HG03442 (cell line): ENCODE data around the gene PDE4B.
A peak's percentile ranks its signal among the peaks of the same experiment; 100 is the strongest.

Experiments used
- ATAC-seq: cut with Tn5 transposase; IDR thresholded peaks from one replicate; pipeline ENCODE4 v1.9.1; 2021; ENCODE audit warnings: mild to moderate bottlenecking, moderate library complexity; ENCODE audit not compliant: unreplicated experiment

Gene PDE4B

DNA sequence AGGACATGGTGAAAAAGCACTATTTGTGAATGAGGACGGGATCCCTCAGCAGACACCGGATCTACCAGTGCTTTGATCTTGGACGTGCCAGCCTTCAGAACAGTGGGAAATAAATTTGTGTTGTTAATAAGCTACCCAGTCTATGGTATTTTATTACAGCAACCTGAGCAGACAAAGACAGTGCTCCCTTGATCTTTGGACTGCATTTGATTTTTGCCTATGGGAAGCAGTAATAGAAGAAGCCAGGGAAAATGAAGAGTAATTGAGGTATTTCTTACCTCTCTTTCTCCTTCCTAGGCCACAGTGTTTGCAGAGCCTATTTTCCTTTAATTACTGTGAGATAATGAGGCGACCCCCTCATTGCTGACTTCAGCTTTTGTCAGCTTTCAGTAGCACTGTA lies 87.9 kb downstream of the PDE4B start:
- ATAC-seq = no peak

DNA sequence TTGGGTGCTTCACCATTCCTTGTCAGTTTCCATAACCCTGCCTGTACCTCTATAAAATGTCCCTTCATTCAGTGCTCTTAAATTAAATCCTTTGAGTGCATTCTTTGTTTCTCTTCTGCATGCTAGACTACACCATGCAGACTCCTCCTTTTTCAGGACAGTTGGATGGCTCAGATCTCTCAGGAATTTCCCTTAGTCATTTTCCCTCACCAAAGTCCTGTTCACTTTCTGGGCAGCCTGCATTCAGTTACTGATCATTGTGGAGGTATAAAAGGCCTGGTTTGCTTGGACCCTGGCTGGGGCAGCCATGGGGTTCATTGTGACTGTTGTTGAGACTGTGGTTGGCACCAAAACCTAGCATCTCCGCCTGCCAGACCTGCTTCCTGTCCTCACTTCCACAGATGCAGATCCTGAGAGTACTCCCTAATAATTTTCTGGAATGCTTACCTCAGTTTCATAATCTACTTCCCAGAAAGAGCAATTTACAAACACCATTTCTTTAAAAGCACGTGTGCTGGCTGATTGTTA lies 88.4 kb downstream of the PDE4B start:
- no peak for ATAC-seq

GRCh38 chr1:65882076-65882475 lies 89.4 kb downstream of the PDE4B start:
- no peak for ATAC-seq

GRCh38 chr1:65889441-65889840 lies 96.7 kb downstream of the PDE4B start:
- ATAC-seq = no peak

- ATAC-seq = no peak
These were observed 97.6 kb downstream of the PDE4B start for GRCh38 chr1:65890201-65890843.

- peak; percentile 83 for ATAC-seq
These were observed 102.3 kb downstream of the PDE4B start for GRCh38 chr1:65894738-65895605.

DNA sequence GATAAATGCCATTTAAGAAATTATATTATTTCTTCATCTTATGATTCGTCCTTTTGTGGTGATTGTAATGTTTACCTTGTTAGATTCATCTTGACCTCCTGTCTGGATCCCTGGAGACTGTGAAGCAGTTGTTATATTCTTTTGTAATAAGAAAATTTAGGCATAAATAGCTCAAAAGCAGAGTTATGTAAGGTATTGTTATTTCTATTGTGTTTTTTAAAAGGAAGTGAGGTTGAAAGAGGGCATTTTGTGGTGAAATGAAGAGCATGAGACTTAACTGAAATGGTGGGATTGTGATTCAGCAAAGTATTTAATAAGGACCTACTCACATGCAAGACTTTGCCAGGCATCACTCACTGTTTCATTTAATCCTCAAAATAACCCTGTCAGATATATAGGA lies 104.0 kb downstream of the PDE4B start:
- no peak for ATAC-seq

- ATAC-seq = no peak
These were observed 104.8 kb downstream of the PDE4B start for GRCh38 chr1:65897485-65897884.

GRCh38 chr1:65904681-65905083 lies 112.0 kb downstream of the PDE4B start:
- ATAC-seq = no peak

DNA sequence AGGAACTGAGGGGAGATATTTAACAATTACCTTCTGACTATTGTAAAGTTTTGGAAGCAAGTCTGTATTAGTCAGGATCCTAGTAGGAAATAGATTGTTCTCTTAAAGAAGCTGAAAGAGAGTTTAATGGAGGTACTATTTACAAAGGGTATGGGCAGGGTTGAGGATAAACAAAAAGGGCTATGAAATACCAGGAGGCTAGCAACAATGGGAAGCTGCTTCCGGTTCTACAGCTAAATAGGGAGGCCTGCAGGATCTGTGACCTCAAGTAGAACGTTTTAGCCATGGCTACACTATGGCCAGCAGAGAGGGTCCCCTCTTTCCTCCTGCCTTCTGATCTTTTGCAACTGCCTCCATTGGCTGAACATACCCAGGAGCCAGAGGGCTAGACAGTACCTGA lies 117.7 kb downstream of the PDE4B start:
- no peak for ATAC-seq

GRCh38 chr1:65911679-65912078 lies 119.0 kb downstream of the PDE4B start:
- ATAC-seq = no peak

- ATAC-seq = no peak
These were observed 125.9 kb downstream of the PDE4B start for GRCh38 chr1:65918564-65918963.

GRCh38 chr1:65921446-65921845 lies 128.8 kb downstream of the PDE4B start:
- ATAC-seq = no peak

- ATAC-seq = no peak
These were observed 131.8 kb downstream of the PDE4B start for GRCh38 chr1:65924471-65924870.

DNA sequence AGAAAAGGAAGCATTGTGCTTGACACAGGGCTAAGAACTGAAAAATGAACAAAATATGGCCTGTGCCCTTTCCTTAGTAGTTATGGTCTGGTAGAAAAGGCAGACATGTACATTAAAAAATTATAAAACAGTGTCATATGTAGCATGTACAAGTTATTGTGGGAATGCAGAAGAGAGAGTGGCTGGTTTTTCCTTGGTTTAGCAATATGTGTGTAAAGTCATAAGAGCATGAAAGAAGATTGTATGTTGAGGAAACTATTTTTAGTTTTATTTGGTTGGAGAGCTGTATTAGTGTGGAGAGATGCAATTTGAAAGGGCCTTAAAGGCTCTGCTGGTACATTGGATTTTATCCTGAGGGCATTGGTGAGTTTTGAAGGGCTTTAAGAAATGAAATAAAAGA lies 145.8 kb downstream of the PDE4B start:
- ATAC-seq = no peak

- ATAC-seq = no peak
These were observed 146.5 kb downstream of the PDE4B start for GRCh38 chr1:65939191-65939590.

DNA sequence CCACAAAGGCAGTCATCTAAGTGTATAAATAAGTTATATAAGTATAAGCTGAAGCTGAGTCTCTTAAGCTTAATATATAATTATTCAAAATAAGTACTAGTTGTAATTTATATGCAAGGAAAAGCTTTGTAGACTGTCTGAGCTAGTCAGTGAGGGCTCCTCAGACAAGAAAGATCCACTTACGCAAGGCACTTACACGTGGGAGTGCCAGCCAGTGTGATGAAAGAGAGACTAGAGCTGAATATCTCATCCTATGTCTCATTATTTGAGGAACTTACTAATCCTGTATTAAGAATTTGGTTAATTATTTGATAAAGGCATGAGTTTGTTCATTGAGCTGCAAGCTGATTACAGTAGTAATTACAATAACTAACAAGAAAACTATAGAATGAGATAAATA lies 146.9 kb downstream of the PDE4B start:
- no peak for ATAC-seq

GRCh38 chr1:65940126-65940525 lies 147.4 kb downstream of the PDE4B start:
- no peak for ATAC-seq

- no peak for ATAC-seq
These were observed 149.8 kb downstream of the PDE4B start for GRCh38 chr1:65942476-65942875.

DNA sequence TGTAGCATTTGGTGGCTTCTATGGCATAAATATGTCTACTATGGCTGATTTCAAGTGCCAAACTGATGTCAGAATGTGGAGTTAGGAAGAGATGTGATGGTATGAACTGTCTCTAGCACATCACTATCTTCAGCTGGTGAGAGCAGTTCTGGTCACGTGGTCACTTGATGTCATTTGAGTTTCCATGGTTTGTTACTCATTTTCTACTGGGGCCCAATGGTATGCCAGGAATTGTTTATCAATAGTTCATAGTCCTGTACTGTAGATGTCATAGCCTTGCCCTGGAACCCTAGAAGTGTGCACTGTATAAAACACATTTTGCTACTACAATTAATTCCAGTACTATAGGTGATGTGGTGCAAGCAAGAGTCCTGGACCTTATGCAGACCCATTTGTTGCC lies 153.7 kb downstream of the PDE4B start:
- no peak for ATAC-seq

DNA sequence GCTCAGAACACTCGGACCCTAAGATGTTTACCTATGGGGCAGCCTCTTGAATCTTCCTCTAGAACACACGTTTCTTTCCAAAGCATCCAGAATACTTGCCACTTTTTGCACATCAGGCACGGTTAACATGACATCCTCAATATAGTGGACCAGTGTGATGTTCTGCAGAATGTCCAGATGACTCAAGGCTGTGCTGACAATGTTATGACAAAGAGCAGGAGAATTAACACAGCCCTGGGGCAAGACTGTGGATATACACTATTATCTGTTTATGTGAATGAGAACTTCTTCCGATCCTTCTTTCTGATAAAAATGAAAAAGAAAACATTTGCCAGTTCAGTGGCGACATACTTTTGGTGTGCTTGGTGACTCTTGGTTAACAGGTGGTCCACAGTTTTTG lies 154.3 kb downstream of the PDE4B start:
- ATAC-seq = no peak

GRCh38 chr1:65948609-65949229 lies 156.0 kb downstream of the PDE4B start:
- ATAC-seq = no peak
